Activated T-cell treated with anti-CD3 and anti-CD28 coated beads, Interleukin-2, amount 50 U/mL, for 48 hours (primary cell): ENCODE data around the gene PRPSAP2.
"Not testable (repeated sequence)": the region's sequence is repeated elsewhere in the genome, so short reads cannot be mapped to it uniquely, and the experiment has no call there.

Experiments used
- DNase-seq, 2 experiments: peaks; one replicate each; pipeline ENCODE4 v3.0.0-alpha.2; 2020

PRPSAP2 gene

GRCh38 chr17:18857864-18858566 lies at the start of gene PRPSAP2:
Gene PRPSAP2, plus strand, starts transcription at chr17:18858131. Its CDS starts 7,703 bp downstream, at chr17:18865834.
- peak; percentile 95 for DNase-seq

GRCh38 chr17:18815924-18816323 lies 42.0 kb upstream of the PRPSAP2 start:
- DNase-seq: not testable (repeated sequence)

- DNase-seq: not testable (repeated sequence)
Observed at GRCh38 chr17:18816489-18817371, 41.2 kb upstream of the PRPSAP2 start.

GRCh38 chr17:18821430-18821829 lies 36.5 kb upstream of the PRPSAP2 start:
- not testable (repeated sequence) for DNase-seq

- not testable (repeated sequence) for DNase-seq
Observed at GRCh38 chr17:18827613-18828012, 30.3 kb upstream of the PRPSAP2 start.

GRCh38 chr17:18848501-18848900 lies 9.4 kb upstream of the PRPSAP2 start:
- no peak for DNase-seq

- DNase-seq: no peak
Observed at GRCh38 chr17:18850679-18851078, 7.3 kb upstream of the PRPSAP2 start.

GRCh38 chr17:18851201-18851600 lies 6.7 kb upstream of the PRPSAP2 start:
- DNase-seq: no peak

GRCh38 chr17:18854956-18855355 lies 3.0 kb upstream of the PRPSAP2 start:
- DNase-seq: no peak

GRCh38 chr17:18855831-18856569 lies 1.9 kb upstream of the PRPSAP2 start:
- DNase-seq: peak; percentile 84 to 88

- no peak for DNase-seq
Observed at GRCh38 chr17:18856570-18856915, 1.4 kb upstream of the PRPSAP2 start.

- DNase-seq: no peak
Observed at GRCh38 chr17:18858567-18859245, 775 bp downstream of the PRPSAP2 start.

GRCh38 chr17:18859256-18859655 lies 1.3 kb downstream of the PRPSAP2 start:
- DNase-seq: no peak

GRCh38 chr17:18860161-18860972 lies 2.4 kb downstream of the PRPSAP2 start:
- DNase-seq: peak; percentile 30 to 38

GRCh38 chr17:18862011-18862410 lies 4.1 kb downstream of the PRPSAP2 start:
- no peak for DNase-seq

GRCh38 chr17:18864996-18865395 lies 7.1 kb downstream of the PRPSAP2 start:
- not testable (repeated sequence) for DNase-seq

- DNase-seq: no peak
Observed at GRCh38 chr17:18866866-18867813, 9.2 kb downstream of the PRPSAP2 start.

GRCh38 chr17:18877104-18877645 lies 19.2 kb downstream of the PRPSAP2 start:
- DNase-seq: no peak

GRCh38 chr17:18888766-18889290 lies 30.9 kb downstream of the PRPSAP2 start:
- no peak for DNase-seq

- DNase-seq: no peak
Observed at GRCh38 chr17:18889658-18890057, 31.7 kb downstream of the PRPSAP2 start.
